ENCODE data around the gene GALNT1.

DNA sequence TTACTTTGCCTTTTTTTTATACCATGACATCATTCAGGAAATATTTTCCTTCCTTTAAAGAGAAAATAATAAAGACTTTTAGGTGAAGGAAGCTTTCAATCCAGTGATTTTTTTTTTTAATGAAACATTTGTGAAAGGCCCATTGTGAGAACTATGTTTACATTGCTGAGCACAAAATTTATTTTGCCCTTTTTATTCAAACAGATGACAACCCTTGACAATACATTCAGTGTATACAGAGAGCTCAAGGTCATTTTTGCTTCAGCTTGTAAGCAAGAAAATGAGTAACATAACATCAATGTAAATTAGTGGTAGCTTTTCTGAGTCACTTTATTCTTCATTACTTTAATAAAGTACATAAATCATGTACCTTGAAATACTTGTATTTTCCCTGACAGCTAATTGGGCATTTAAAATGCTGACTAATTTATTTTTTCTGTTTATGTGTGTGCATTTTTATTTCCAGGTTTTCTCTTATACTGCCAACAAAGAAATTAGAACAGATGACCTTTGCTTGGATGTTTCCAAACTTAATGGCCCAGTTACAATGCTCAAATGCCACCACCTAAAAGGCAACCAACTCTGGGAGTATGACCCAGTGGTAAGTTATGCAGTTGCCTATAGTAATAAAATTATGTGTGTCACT, 121.6 kb downstream of the GALNT1 start:
- TF ChIP-seq POLR2A (IDR thresholded peaks at IDR 0.05; ENCODE audit: extremely low read depth, insufficient read length) (no peak), CTCF (IDR thresholded peaks at IDR 0.05; ENCODE audit: low read depth, low read length) (no peak), MYC (IDR thresholded peaks at IDR 0.05; ENCODE audit: low read depth, low read length) (no peak)
- TF ChIP-seq, protein P1, sequence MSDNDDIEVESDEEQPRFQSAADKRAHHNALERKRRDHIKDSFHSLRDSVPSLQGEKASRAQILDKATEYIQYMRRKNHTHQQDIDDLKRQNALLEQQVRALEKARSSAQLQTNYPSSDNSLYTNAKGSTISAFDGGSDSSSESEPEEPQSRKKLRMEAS (IDR thresholded peaks at IDR 0.05; ENCODE audit: low read depth, low read length): no peak
